ENCODE results near the gene LRP2.

LRP2 gene

DNA sequence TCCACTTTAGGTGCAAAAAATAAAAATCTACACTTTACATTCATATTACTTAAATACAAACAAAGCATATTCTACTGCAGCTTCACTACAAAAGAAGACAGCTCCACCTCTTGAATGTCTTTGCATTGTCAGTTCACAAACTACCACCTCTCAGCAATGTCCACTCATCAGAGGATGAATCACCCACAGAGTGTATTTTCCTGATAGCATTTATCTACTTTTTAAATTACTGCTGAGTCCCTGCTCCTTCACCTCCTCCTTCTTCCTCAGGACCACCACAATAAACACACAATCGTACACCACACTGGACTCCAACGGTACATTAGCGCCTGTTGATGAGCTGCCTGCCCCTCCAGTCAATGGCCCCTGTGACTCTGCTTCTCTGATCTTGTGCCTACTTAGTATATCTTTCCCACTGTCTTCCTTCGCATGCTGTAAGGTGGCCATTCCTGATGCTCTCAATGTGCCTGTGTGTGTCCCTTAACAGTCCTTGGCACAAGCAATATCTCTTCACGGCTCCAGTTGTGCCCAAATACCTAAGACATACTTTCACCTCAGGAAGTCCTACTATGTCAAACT is 172.0 kb downstream of the LRP2 start:
- no peaks in the 10 kb centered on the region for H3K4me1 ChIP-seq (ENCODE audit: low read depth, poor library complexity, severe bottlenecking)
- H3K79me2 ChIP-seq (ENCODE audit: insufficient read depth, low read depth): no peaks in the 10 kb centered on the region
- no peaks in the 10 kb centered on the region for H3K27me3 ChIP-seq (ENCODE audit: insufficient read depth, low read depth)
- TF ChIP-seq, protein P1, sequence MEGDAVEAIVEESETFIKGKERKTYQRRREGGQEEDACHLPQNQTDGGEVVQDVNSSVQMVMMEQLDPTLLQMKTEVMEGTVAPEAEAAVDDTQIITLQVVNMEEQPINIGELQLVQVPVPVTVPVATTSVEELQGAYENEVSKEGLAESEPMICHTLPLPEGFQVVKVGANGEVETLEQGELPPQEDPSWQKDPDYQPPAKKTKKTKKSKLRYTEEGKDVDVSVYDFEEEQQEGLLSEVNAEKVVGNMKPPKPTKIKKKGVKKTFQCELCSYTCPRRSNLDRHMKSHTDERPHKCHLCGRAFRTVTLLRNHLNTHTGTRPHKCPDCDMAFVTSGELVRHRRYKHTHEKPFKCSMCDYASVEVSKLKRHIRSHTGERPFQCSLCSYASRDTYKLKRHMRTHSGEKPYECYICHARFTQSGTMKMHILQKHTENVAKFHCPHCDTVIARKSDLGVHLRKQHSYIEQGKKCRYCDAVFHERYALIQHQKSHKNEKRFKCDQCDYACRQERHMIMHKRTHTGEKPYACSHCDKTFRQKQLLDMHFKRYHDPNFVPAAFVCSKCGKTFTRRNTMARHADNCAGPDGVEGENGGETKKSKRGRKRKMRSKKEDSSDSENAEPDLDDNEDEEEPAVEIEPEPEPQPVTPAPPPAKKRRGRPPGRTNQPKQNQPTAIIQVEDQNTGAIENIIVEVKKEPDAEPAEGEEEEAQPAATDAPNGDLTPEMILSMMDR (conservative IDR thresholded peaks at IDR 0.05; ENCODE audit: low read depth, low read length): no peak
- H2AFZ ChIP-seq (ENCODE audit: low read depth): no peak overlapping the region
- H3K27ac ChIP-seq: no peak overlapping the region
- no peaks in the 10 kb centered on the region for H4K20me1 ChIP-seq (ENCODE audit: insufficient read depth)
- H3K4me3 ChIP-seq (IDR thresholded peaks at IDR 0.05; ENCODE audit: insufficient read depth, low read depth, low read length): no peak overlapping the region
- H3K4me2 ChIP-seq: no peak overlapping the region
- no peaks in the 10 kb centered on the region for H3K36me3 ChIP-seq (ENCODE audit: insufficient read depth)
- H3K9ac ChIP-seq: no peak overlapping the region

DNA sequence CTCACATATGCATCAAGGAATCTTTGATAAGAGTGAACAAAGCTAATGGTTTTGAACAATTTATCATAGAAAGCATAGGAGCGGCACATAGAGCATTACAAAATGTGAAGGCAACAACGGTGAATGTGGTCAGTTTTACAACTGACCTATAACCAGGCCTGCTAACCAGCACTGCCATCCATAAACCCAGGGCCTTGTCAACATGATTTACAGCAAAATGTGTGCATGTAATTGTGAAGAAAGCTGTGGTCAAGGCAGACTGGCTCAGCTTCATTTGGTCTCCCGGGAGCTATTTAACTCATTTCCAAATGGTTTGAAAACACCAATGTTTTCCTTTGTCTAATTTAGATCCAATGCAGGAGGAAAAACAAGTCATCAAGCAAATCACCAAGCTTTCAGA is 173.2 kb downstream of the LRP2 start:
- H3K36me3 ChIP-seq (ENCODE audit: insufficient read depth): no peaks in the 10 kb centered on the region
- H3K27ac ChIP-seq: no peak overlapping the region
- no peaks in the 10 kb centered on the region for H3K27me3 ChIP-seq (ENCODE audit: insufficient read depth, low read depth)
- no peak overlapping the region for H3K9ac ChIP-seq
- no peaks in the 10 kb centered on the region for H3K79me2 ChIP-seq (ENCODE audit: insufficient read depth, low read depth)
- no peaks in the 10 kb centered on the region for H3K4me1 ChIP-seq (ENCODE audit: low read depth, poor library complexity, severe bottlenecking)
- H4K20me1 ChIP-seq (ENCODE audit: insufficient read depth): no peaks in the 10 kb centered on the region
- no peak overlapping the region for H2AFZ ChIP-seq (ENCODE audit: low read depth)
- no peak overlapping the region for H3K4me2 ChIP-seq
- H3K4me3 ChIP-seq (IDR thresholded peaks at IDR 0.05; ENCODE audit: insufficient read depth, low read depth, low read length): no peak overlapping the region
- TF ChIP-seq, protein P1 (conservative IDR thresholded peaks at IDR 0.05; ENCODE audit: low read depth, low read length): no peak

DNA sequence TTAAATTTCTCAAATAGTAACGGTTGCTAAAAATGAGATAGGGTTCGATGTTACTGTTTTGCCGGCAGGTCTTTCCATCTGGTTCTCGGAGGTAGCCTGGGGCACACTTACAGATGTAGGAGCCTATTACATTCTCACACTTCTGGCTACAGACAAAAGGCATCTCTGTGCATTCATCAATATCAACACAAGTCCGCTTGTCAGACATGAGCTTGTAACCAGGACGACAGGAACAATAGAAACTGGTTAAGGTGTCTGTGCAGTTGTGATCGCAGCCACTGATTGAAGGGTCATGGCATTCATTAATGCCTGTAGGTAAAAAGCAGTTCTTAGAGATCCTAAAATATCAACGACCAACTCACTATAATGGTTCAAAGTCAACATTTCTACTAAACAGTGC is 176.6 kb downstream of the LRP2 start:
- H3K9ac ChIP-seq: no peak overlapping the region
- H3K4me1 ChIP-seq (ENCODE audit: low read depth, poor library complexity, severe bottlenecking): no peaks in the 10 kb centered on the region
- H3K4me2 ChIP-seq: no peak overlapping the region
- no peaks in the 10 kb centered on the region for H4K20me1 ChIP-seq (ENCODE audit: insufficient read depth)
- H3K79me2 ChIP-seq (ENCODE audit: insufficient read depth, low read depth): no peaks in the 10 kb centered on the region
- TF ChIP-seq, protein P1 (conservative IDR thresholded peaks at IDR 0.05; ENCODE audit: low read depth, low read length): no peak
- no peaks in the 10 kb centered on the region for H3K27me3 ChIP-seq (ENCODE audit: insufficient read depth, low read depth)
- H3K36me3 ChIP-seq (ENCODE audit: insufficient read depth): no peaks in the 10 kb centered on the region
- H3K27ac ChIP-seq: no peak overlapping the region
- no peak overlapping the region for H2AFZ ChIP-seq (ENCODE audit: low read depth)
- H3K4me3 ChIP-seq (IDR thresholded peaks at IDR 0.05; ENCODE audit: insufficient read depth, low read depth, low read length): no peak overlapping the region

DNA sequence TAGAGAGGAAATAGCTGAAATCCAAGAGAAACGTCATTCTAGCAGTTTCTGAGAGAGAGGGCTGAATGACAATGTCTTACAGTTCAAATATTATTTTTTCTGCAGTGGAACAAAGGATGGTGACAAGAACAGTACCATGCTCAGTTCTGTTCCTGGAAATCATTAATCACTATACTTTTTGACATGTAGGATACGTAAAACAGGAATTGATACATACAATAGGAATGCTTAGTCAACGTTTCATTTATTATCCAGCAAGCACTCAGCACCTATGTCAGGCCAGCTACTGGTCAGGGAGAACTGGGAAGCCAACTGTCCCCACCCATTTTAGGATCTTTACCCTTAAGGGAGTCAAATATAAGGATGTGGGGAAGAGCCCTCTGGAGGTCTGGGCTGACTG is 178.3 kb downstream of the LRP2 start:
- Histone ChIP-seq H3K27me3 (ENCODE audit: insufficient read depth, low read depth) (no peaks in the 10 kb centered on the region), H3K4me2 (no peak overlapping the region), H3K4me1 (ENCODE audit: low read depth, poor library complexity, severe bottlenecking) (no peaks in the 10 kb centered on the region), H4K20me1 (ENCODE audit: insufficient read depth) (no peaks in the 10 kb centered on the region), H3K9ac (no peak overlapping the region), H3K4me3 (IDR thresholded peaks at IDR 0.05; ENCODE audit: insufficient read depth, low read depth, low read length) (no peak overlapping the region), H3K79me2 (ENCODE audit: insufficient read depth, low read depth) (no peaks in the 10 kb centered on the region), H2AFZ (ENCODE audit: low read depth) (no peak overlapping the region), H3K27ac (no peak overlapping the region), H3K36me3 (ENCODE audit: insufficient read depth) (no peaks in the 10 kb centered on the region)
- TF ChIP-seq, protein P1 (conservative IDR thresholded peaks at IDR 0.05; ENCODE audit: low read depth, low read length): no peak
